ENCODE data around the gene ERC1.

- TF ChIP-seq POLR2A (IDR thresholded peaks at IDR 0.05; ENCODE audit: low read depth, low read length): no peak
- TF ChIP-seq CTCF (conservative IDR thresholded peaks at IDR 0.05; ENCODE audit: low read depth, low read length): no peak
- TF ChIP-seq CHD1 (IDR thresholded peaks at IDR 0.05; ENCODE audit: low read depth, low read length): no peak
Observed at GRCh38 chr12:1252758-1253157, 261.7 kb downstream of the ERC1 start.
